DOHH2 (cell line): ENCODE data around the gene SAPCD1.
A peak's percentile ranks its signal among the peaks of the same experiment; 100 is the strongest.

Experiments
- H3F3A ChIP-seq: fragments of 200-600 bp; sonication (generic), shearing (Covaris generic); 2 replicates; pipeline ENCODE4 v1.6.0; 2016; ENCODE audit warnings: antibody characterized with exemption, mild to moderate bottlenecking; ENCODE audit not compliant: control insufficient read depth, insufficient read depth
- H3K27ac ChIP-seq: fragments of 200-600 bp; sonication (generic); 2 replicates; pipeline ENCODE4 v1.5.1; 2014; ENCODE audit warnings: low read depth, mild to moderate bottlenecking, low read length, moderate library complexity
- H3K27me3 ChIP-seq: fragments of 200-600 bp; sonication (generic); 2 replicates; pipeline ENCODE4 v1.6.1; 2014; ENCODE audit warnings: mild to moderate bottlenecking, low read length, mixed read lengths; ENCODE audit not compliant: control insufficient read depth
- H3K36me3 ChIP-seq: fragments of 200-600 bp; sonication (generic); 2 replicates; pipeline ENCODE4 v1.6.1; 2014; ENCODE audit warnings: mild to moderate bottlenecking, low read length, moderate library complexity, mixed read lengths; ENCODE audit not compliant: control insufficient read depth
- H3K4me1 ChIP-seq: fragments of 200-600 bp; sonication (generic); 2 replicates; pipeline ENCODE4 v1.6.1; 2014; ENCODE audit warnings: mild to moderate bottlenecking, low read length, mixed read lengths; ENCODE audit not compliant: control insufficient read depth
- H3K4me2 ChIP-seq: fragments of 200-600 bp; sonication (generic); 2 replicates; pipeline ENCODE4 v1.6.0; 2014; ENCODE audit warnings: mild to moderate bottlenecking, low read length, moderate library complexity
- H3K4me3 ChIP-seq: fragments of 200-600 bp; sonication (generic); 2 replicates; pipeline ENCODE4 v1.5.1; 2014; ENCODE audit warnings: mild to moderate bottlenecking, low read length, mixed read lengths
- H3K79me2 ChIP-seq: fragments of 200-600 bp; sonication (generic); 2 replicates; pipeline ENCODE4 v1.6.1; 2014; ENCODE audit warnings: mild to moderate bottlenecking, low read length, mixed read lengths; ENCODE audit not compliant: control insufficient read depth
- H3K9me2 ChIP-seq: fragments of 200-600 bp; sonication (generic); replicated peaks from 2 replicates; pipeline ENCODE4 v1.6.1; 2014; ENCODE audit warnings: mild to moderate bottlenecking, low read length, mixed read lengths; ENCODE audit not compliant: control insufficient read depth
- H3K9me3 ChIP-seq: fragments of 200-600 bp; sonication (generic); 2 replicates; pipeline ENCODE4 v1.6.1; 2014; ENCODE audit warnings: antibody characterized with exemption, low read length, mixed read lengths; ENCODE audit not compliant: control insufficient read depth, insufficient read depth
- H4K20me1 ChIP-seq: fragments of 200-600 bp; sonication (generic); 2 replicates; pipeline ENCODE4 v1.6.0; 2014; ENCODE audit warnings: low read depth, mild to moderate bottlenecking, antibody characterized with exemption, low read length, moderate library complexity; ENCODE audit not compliant: control insufficient read depth, insufficient read depth
- EZH2phosphoT487 ChIP-seq: fragments of 200-600 bp; sonication (generic); IDR thresholded peaks from 2 replicates; pipeline ENCODE4 v1.6.1; 2017; ENCODE audit warnings: borderline replicate concordance, mild to moderate bottlenecking, antibody characterized with exemption, low read length, moderate library complexity, mixed read lengths
- TF ChIP-seq, protein P1 (sequence below): fragments of 200-600 bp; sonication (generic); IDR thresholded peaks from one replicate; pipeline ENCODE4 v1.5.1; 2014; ENCODE audit warnings: antibody characterized with exemption, mild to moderate bottlenecking, low read depth, low read length; ENCODE audit not compliant: poor library complexity, severe bottlenecking

Gene SAPCD1

DNA sequence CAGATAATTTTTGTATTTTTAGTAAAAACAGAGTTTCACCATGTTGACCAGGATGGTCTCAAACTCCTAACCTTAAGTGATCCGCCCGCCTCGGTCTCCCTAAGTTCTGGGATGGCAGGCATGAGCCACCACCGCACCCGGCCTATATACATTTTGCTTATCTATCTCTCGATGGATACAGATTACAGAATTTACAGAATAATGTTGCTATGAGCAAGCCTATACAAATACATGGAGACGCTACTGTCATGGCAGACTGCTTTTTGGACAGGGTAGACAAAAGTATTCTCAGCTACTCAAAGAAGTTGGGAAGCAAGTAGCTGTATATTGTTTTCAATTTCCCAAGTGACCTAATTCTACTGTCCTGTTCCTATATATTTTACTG, 51.0 kb downstream of the SAPCD1 start:
- Histone ChIP-seq H3K79me2 (no peaks in the 10 kb centered on the region), H3K4me3 (peak overlapping the region; percentile 48; the same call in 1 of the 2 replicates), H3K9me2 (no peaks in the 10 kb centered on the region), H4K20me1 (no peaks in the 10 kb centered on the region), H3F3A (peaks cover 8% of the 10 kb centered on the region; the same call in 1 of the 2 replicates), H3K27ac (no peak overlapping the region), H3K9me3 (no peaks in the 10 kb centered on the region), H3K27me3 (peaks cover 4% of the 10 kb centered on the region; the same call in 1 of the 2 replicates), H3K4me2 (peak overlapping the region; percentile 63; the same call in 1 of the 2 replicates), H3K36me3 (no peaks in the 10 kb centered on the region), H3K4me1 (peaks cover 29% of the 10 kb centered on the region)
- TF ChIP-seq EZH2phosphoT487: no peak
- TF ChIP-seq, protein P1, sequence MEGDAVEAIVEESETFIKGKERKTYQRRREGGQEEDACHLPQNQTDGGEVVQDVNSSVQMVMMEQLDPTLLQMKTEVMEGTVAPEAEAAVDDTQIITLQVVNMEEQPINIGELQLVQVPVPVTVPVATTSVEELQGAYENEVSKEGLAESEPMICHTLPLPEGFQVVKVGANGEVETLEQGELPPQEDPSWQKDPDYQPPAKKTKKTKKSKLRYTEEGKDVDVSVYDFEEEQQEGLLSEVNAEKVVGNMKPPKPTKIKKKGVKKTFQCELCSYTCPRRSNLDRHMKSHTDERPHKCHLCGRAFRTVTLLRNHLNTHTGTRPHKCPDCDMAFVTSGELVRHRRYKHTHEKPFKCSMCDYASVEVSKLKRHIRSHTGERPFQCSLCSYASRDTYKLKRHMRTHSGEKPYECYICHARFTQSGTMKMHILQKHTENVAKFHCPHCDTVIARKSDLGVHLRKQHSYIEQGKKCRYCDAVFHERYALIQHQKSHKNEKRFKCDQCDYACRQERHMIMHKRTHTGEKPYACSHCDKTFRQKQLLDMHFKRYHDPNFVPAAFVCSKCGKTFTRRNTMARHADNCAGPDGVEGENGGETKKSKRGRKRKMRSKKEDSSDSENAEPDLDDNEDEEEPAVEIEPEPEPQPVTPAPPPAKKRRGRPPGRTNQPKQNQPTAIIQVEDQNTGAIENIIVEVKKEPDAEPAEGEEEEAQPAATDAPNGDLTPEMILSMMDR: no peak
